ENCODE data around the gene DTX4. TPM values are rescaled to one million over a fixed set of nuclear protein-coding genes. Genes with fewer than 3 reads are reported as not detected.

Gene DTX4
- polyA plus RNA-seq, 2 donors = 1.8 to 2.4 TPM

DNA sequence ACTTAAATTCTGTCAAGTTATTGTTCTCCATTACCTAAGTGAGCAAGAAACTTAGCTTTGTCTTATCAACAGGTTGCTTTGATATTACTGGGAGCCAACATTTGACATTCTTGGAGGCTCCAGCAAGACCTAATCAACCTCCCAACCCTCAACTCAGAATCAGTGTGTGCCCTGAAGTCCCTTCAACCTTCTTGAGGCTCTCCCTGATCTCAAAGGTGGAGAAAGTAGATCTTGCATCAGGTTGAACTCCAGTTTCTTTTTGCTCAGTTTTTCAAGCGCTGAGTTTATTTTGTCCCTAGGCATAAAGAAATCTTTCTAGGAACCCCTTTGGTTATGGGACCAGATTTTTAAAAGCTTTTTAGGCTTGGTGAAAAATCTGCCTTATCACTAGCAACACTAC is 27.8 kb upstream of the DTX4 start:
- Histone ChIP-seq H3K4me1 (ENCODE audit: control insufficient read depth in 2 of 2, insufficient read depth in 2 of 2, low read length in 1 of 2) (peaks cover 0 to 2% of the 10 kb centered on the region in 2 donors), H3K9me3 (ENCODE audit: control insufficient read depth in 2 of 2, insufficient read depth in 1 of 2, low read depth in 1 of 2, low read length in 1 of 2) (no peaks in the 10 kb centered on the region), H3K27ac (ENCODE audit: low read depth in 2 of 2, low read length in 1 of 2) (peak overlapping the region; percentile 83 to 87), H3K4me3 (ENCODE audit: low read depth in 1 of 2, low read length in 2 of 2) (peak overlapping the region; percentile 49 to 51), H3K27me3 (ENCODE audit: control insufficient read depth in 1 of 2, insufficient read depth in 2 of 2, low read length in 2 of 2) (no peaks in the 10 kb centered on the region), H3K36me3 (ENCODE audit: control insufficient read depth in 2 of 2, insufficient read depth in 2 of 2, low read length in 1 of 2) (no peaks in the 10 kb centered on the region)
- 84 to 85% methylated on average over 1 of the region's 1 CpG for WGBS, 2 donors

DNA sequence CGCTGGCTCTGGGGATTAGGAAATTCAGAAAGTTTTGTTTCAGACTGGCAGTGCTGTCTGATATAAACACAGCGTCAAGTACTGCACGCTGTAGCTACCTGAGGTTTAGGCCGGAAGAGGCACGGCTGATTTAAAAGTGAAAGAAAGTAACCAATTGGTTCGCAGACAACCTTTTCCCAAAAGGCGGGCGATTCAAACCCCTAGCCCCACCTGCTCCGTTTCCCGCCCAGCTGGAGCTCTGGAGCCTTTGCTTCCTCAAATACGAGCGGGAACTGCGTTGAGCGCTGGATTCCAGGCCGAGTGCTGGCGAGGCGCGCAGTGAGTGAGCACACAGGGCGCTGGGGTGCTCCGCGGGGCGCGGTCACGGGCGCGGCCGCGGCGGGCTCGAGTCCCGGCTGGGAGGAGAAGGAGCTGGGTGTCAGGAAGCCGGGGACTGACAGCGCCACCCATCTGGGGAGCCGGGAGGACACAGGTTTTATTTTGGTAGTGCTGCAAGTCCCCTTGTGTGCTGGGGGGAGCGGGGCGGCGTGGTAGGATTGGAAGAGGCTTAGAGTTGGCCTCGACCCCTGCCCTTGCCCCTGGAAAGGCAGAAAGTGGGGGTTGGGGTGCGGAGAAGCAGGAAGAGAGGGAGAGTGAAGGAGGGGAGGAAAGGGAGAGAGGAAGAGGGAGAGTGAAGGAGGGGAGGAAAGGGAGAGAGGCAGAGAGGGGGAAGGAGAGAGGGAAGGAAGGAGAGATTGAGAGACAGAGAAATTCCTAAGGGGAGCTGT is 27.2 kb upstream of the DTX4 start:
- Histone ChIP-seq H3K27ac (ENCODE audit: low read depth in 2 of 2, low read length in 1 of 2) (peak overlapping the region; percentile 83 to 87), H3K27me3 (ENCODE audit: control insufficient read depth in 1 of 2, insufficient read depth in 2 of 2, low read length in 2 of 2) (no peaks in the 10 kb centered on the region), H3K36me3 (ENCODE audit: control insufficient read depth in 2 of 2, insufficient read depth in 2 of 2, low read length in 1 of 2) (no peaks in the 10 kb centered on the region), H3K4me3 (ENCODE audit: low read depth in 1 of 2, low read length in 2 of 2) (peak overlapping the region; percentile 49 to 51), H3K9me3 (ENCODE audit: control insufficient read depth in 2 of 2, insufficient read depth in 1 of 2, low read depth in 1 of 2, low read length in 1 of 2) (no peaks in the 10 kb centered on the region), H3K4me1 (ENCODE audit: control insufficient read depth in 2 of 2, insufficient read depth in 2 of 2, low read length in 1 of 2) (peaks cover 0 to 2% of the 10 kb centered on the region in 2 donors)
- WGBS, 2 donors = 2 to 3% methylated on average over 39 of the region's 39 CpGs

- Histone ChIP-seq H3K9me3 (ENCODE audit: control insufficient read depth in 2 of 2, insufficient read depth in 1 of 2, low read depth in 1 of 2, low read length in 1 of 2) (no peaks in the 10 kb centered on the region), H3K27ac (ENCODE audit: low read depth in 2 of 2, low read length in 1 of 2) (no peak overlapping the region), H3K4me3 (ENCODE audit: low read depth in 1 of 2, low read length in 2 of 2) (no peak overlapping the region), H3K36me3 (ENCODE audit: control insufficient read depth in 2 of 2, insufficient read depth in 2 of 2, low read length in 1 of 2) (no peaks in the 10 kb centered on the region), H3K4me1 (ENCODE audit: control insufficient read depth in 2 of 2, insufficient read depth in 2 of 2, low read length in 1 of 2) (peaks cover 0 to 2% of the 10 kb centered on the region in 2 donors), H3K27me3 (ENCODE audit: control insufficient read depth in 1 of 2, insufficient read depth in 2 of 2, low read length in 2 of 2) (no peaks in the 10 kb centered on the region)
- 48 to 63% methylated on average over 4 of the region's 4 CpGs for WGBS, 2 donors
Observed at GRCh38 chr11:59145534-59145933, 26.4 kb upstream of the DTX4 start.

GRCh38 chr11:59151761-59152160 is 20.2 kb upstream of the DTX4 start:
- no peaks in the 10 kb centered on the region for H3K27me3 ChIP-seq (ENCODE audit: control insufficient read depth in 1 of 2, insufficient read depth in 2 of 2, low read length in 2 of 2)
- no peaks in the 10 kb centered on the region for H3K36me3 ChIP-seq (ENCODE audit: control insufficient read depth in 2 of 2, insufficient read depth in 2 of 2, low read length in 1 of 2)
- H3K9me3 ChIP-seq (ENCODE audit: control insufficient read depth in 2 of 2, insufficient read depth in 1 of 2, low read depth in 1 of 2, low read length in 1 of 2) = no peaks in the 10 kb centered on the region
- no peak overlapping the region for H3K4me3 ChIP-seq (ENCODE audit: low read depth in 1 of 2, low read length in 2 of 2)
- no peak overlapping the region for H3K27ac ChIP-seq (ENCODE audit: low read depth in 2 of 2, low read length in 1 of 2)
- 89 to 94% methylated on average over 1 of the region's 1 CpG for WGBS, 2 donors
- H3K4me1 ChIP-seq (ENCODE audit: control insufficient read depth in 2 of 2, insufficient read depth in 2 of 2, low read length in 1 of 2) = no peaks in the 10 kb centered on the region

- H3K36me3 ChIP-seq (ENCODE audit: control insufficient read depth in 2 of 2, insufficient read depth in 2 of 2, low read length in 1 of 2) = no peaks in the 10 kb centered on the region
- no peak overlapping the region for H3K27ac ChIP-seq (ENCODE audit: low read depth in 2 of 2, low read length in 1 of 2)
- 87 to 88% methylated on average over 8 of the region's 8 CpGs for WGBS, 2 donors
- H3K27me3 ChIP-seq (ENCODE audit: control insufficient read depth in 1 of 2, insufficient read depth in 2 of 2, low read length in 2 of 2) = no peaks in the 10 kb centered on the region
- no peaks in the 10 kb centered on the region for H3K4me1 ChIP-seq (ENCODE audit: control insufficient read depth in 2 of 2, insufficient read depth in 2 of 2, low read length in 1 of 2)
- no peaks in the 10 kb centered on the region for H3K9me3 ChIP-seq (ENCODE audit: control insufficient read depth in 2 of 2, insufficient read depth in 1 of 2, low read depth in 1 of 2, low read length in 1 of 2)
- no peak overlapping the region for H3K4me3 ChIP-seq (ENCODE audit: low read depth in 1 of 2, low read length in 2 of 2)
Observed at GRCh38 chr11:59152312-59152951, 19.5 kb upstream of the DTX4 start.

DNA sequence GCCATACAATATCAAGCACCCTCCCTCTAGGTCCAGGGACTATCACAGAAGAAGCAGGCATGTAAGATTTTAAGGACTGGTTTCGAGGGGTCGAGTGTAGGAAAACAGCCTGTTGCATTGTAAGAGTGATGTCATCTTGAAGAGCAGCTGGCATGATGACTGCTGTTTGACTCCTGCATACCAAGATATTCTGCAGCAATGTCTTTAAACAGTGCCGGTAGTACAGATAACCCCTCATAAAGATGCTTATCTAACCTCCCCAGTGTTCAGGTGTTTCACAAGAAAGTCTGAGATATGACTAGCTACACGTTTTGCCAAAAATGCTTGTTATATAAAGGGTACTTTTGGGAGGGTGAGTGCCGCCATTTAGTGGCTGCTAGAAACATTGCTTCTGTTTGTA is 17.3 kb upstream of the DTX4 start:
- Histone ChIP-seq H3K4me3 (ENCODE audit: low read depth in 1 of 2, low read length in 2 of 2) (no peak overlapping the region), H3K4me1 (ENCODE audit: control insufficient read depth in 2 of 2, insufficient read depth in 2 of 2, low read length in 1 of 2) (no peaks in the 10 kb centered on the region), H3K36me3 (ENCODE audit: control insufficient read depth in 2 of 2, insufficient read depth in 2 of 2, low read length in 1 of 2) (no peaks in the 10 kb centered on the region), H3K27me3 (ENCODE audit: control insufficient read depth in 1 of 2, insufficient read depth in 2 of 2, low read length in 2 of 2) (no peaks in the 10 kb centered on the region), H3K9me3 (ENCODE audit: control insufficient read depth in 2 of 2, insufficient read depth in 1 of 2, low read depth in 1 of 2, low read length in 1 of 2) (no peaks in the 10 kb centered on the region), H3K27ac (ENCODE audit: low read depth in 2 of 2, low read length in 1 of 2) (no peak overlapping the region)
- 81 to 83% methylated on average over 5 of the region's 5 CpGs for WGBS, 2 donors

DNA sequence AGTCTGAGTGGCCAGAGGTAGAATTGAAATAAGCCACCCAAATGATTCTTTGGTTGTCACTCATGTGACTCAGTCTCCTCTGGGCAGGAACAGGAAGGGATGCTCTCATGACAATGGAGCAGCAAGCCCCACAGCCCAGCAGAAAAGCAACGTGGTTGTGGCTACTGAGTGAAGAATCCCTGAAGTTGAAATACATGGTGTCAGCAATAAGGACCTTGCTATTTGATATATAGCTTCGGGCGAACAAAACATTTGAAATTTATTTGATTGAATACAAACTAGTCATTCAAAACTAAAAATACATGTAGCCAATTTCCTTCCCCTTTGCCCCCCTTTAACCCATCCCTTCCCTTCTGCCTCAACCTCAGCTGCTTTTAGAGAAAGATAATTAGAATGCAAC is 14.5 kb upstream of the DTX4 start:
- Histone ChIP-seq H3K36me3 (ENCODE audit: control insufficient read depth in 2 of 2, insufficient read depth in 2 of 2, low read length in 1 of 2) (no peaks in the 10 kb centered on the region), H3K4me1 (ENCODE audit: control insufficient read depth in 2 of 2, insufficient read depth in 2 of 2, low read length in 1 of 2) (no peaks in the 10 kb centered on the region), H3K27ac (ENCODE audit: low read depth in 2 of 2, low read length in 1 of 2) (no peak overlapping the region), H3K4me3 (ENCODE audit: low read depth in 1 of 2, low read length in 2 of 2) (no peak overlapping the region), H3K9me3 (ENCODE audit: control insufficient read depth in 2 of 2, insufficient read depth in 1 of 2, low read depth in 1 of 2, low read length in 1 of 2) (no peaks in the 10 kb centered on the region), H3K27me3 (ENCODE audit: control insufficient read depth in 1 of 2, insufficient read depth in 2 of 2, low read length in 2 of 2) (no peaks in the 10 kb centered on the region)
- WGBS, 2 donors = 54 to 65% methylated on average over 3 of the region's 3 CpGs

- H3K9me3 ChIP-seq (ENCODE audit: control insufficient read depth in 2 of 2, insufficient read depth in 1 of 2, low read depth in 1 of 2, low read length in 1 of 2) = no peaks in the 10 kb centered on the region
- H3K36me3 ChIP-seq (ENCODE audit: control insufficient read depth in 2 of 2, insufficient read depth in 2 of 2, low read length in 1 of 2) = no peaks in the 10 kb centered on the region
- 41 to 44% methylated on average over 8 of the region's 8 CpGs for WGBS, 2 donors
- H3K27me3 ChIP-seq (ENCODE audit: control insufficient read depth in 1 of 2, insufficient read depth in 2 of 2, low read length in 2 of 2) = no peaks in the 10 kb centered on the region
- H3K27ac ChIP-seq (ENCODE audit: low read depth in 2 of 2, low read length in 1 of 2) = no peak overlapping the region
- H3K4me3 ChIP-seq (ENCODE audit: low read depth in 1 of 2, low read length in 2 of 2) = no peak overlapping the region
- H3K4me1 ChIP-seq (ENCODE audit: control insufficient read depth in 2 of 2, insufficient read depth in 2 of 2, low read length in 1 of 2) = no peaks in the 10 kb centered on the region
Observed at GRCh38 chr11:59158206-59159068, 13.5 kb upstream of the DTX4 start.

- no peak overlapping the region for H3K4me3 ChIP-seq (ENCODE audit: low read depth in 1 of 2, low read length in 2 of 2)
- no peaks in the 10 kb centered on the region for H3K4me1 ChIP-seq (ENCODE audit: control insufficient read depth in 2 of 2, insufficient read depth in 2 of 2, low read length in 1 of 2)
- H3K9me3 ChIP-seq (ENCODE audit: control insufficient read depth in 2 of 2, insufficient read depth in 1 of 2, low read depth in 1 of 2, low read length in 1 of 2) = no peaks in the 10 kb centered on the region
- H3K27me3 ChIP-seq (ENCODE audit: control insufficient read depth in 1 of 2, insufficient read depth in 2 of 2, low read length in 2 of 2) = no peaks in the 10 kb centered on the region
- no peak overlapping the region for H3K27ac ChIP-seq (ENCODE audit: low read depth in 2 of 2, low read length in 1 of 2)
- no peaks in the 10 kb centered on the region for H3K36me3 ChIP-seq (ENCODE audit: control insufficient read depth in 2 of 2, insufficient read depth in 2 of 2, low read length in 1 of 2)
- WGBS, 2 donors = 50 to 61% methylated on average over 3 of the region's 3 CpGs
Observed at GRCh38 chr11:59164028-59164427, 7.9 kb upstream of the DTX4 start.
